ENCODE data around the gene DENND10.
"Not testable (repeated sequence)": the region's sequence is repeated elsewhere in the genome, so short reads cannot be mapped to it uniquely, and the experiment has no call there.

DENND10 gene, protein sequence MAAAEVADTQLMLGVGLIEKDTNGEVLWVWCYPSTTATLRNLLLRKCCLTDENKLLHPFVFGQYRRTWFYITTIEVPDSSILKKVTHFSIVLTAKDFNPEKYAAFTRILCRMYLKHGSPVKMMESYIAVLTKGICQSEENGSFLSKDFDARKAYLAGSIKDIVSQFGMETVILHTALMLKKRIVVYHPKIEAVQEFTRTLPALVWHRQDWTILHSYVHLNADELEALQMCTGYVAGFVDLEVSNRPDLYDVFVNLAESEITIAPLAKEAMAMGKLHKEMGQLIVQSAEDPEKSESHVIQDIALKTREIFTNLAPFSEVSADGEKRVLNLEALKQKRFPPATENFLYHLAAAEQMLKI

DNA sequence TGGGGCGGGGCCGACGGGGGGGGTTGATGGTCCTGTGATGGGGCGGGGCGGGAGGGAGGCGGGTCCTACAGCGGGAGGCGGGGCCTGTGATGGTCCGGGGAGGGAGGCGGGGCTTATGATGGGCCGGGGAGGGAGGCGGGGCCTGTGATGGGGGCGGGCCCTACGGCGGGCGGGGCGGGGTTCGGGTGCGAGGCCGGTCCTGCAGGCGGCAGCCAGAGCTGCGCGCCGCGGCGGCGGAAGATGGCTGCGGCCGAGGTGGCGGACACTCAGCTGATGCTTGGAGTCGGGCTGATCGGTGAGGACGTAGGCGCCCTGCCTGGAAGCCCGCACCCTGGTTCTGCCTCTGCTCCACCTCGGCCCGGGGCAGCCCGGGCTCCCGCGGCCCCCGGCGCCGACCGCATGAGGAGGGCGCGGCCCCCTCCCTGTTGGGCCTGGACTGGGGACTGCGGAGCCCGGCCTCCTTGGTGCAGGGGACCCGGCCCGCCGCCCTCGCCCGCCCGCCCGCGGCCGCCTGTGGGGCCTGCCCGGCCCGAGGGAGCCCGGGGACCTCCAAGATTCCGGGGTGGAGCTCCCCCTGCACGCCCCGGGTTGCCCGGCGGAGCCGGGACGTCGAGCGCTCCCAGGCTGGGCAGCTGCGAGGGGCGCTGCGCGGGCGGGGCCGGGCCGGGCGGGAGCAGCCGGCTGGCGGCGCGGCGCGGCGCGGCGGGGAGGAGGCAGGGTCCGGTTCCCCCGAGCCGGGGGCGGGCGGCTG lies at the start of gene DENND10:
Gene DENND10 (plus strand): TSS at position 211 of the 751 bp plus-strand sequence. CDS start 30 bp downstream, at position 241.
- DNase-seq, result peak; percentile 17

GRCh38 chr10:119055472-119055871 lies 48.4 kb upstream of the DENND10 start:
- no peak for DNase-seq

DNA sequence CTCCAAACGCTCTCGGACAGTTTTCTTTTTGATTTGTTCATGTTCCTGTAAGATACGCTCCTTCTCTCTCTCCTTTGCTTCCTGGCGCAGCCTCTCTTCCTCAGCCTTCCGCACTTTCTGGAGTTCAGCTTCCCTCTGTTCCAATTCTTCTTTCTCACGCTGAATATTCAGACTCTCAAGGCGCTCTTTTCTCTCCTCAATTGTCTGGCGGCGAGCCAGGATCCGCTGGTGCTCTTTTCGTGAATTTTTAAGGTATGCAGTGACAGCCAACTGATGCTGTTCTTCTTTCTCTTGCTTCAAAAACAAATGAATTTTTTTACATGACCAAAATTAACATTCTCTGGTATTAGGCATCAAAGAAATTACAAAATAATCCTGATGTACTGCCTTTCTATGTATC lies 45.9 kb upstream of the DENND10 start:
- no peak for DNase-seq

- no peak for DNase-seq
Measured at GRCh38 chr10:119059557-119059956, 44.4 kb upstream of the DENND10 start.

GRCh38 chr10:119060107-119060506 lies 43.8 kb upstream of the DENND10 start:
- DNase-seq, result no peak

- no peak for DNase-seq
Measured at GRCh38 chr10:119061352-119061751, 42.6 kb upstream of the DENND10 start.

- DNase-seq, result no peak
Measured at GRCh38 chr10:119061926-119062325, 42.0 kb upstream of the DENND10 start.

DNA sequence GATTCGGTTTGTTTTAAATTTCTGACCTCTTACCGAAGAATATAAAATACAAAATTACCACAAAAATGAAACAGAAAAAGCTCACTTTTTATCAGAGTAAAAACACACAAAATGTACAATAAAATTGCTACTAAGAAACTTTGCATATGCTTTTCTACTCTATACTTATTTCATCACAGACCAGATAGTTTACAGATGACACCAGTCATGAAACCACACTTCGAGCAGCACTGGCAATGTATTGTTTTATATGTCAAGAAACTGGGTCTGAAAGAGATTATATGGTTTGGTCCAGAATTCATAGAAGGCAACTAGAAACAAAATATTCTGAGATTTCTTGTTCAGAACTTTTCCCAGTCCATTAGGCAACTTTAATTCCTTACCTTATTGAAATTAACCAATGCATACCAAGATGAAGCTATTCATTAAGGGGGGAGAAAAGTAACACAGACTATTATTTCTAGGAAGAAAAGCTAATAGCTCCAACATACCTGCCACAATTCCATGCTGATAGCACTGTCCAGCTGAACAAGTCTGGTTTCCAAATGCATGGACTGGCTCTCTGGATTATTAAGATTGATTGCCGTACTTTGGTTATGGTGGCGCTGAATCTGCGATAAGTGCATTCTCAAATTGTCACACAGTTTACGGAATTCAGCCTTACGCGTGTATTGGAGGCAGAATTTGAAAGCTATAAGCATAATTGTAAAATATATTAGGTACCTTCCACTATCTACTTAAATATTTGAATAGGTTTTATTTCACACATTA lies 33.3 kb upstream of the DENND10 start:
- no peak for DNase-seq

GRCh38 chr10:119073584-119073983 lies 30.3 kb upstream of the DENND10 start:
- no peak for DNase-seq

GRCh38 chr10:119078422-119079179 lies 25.3 kb upstream of the DENND10 start:
- DNase-seq, result no peak

DNA sequence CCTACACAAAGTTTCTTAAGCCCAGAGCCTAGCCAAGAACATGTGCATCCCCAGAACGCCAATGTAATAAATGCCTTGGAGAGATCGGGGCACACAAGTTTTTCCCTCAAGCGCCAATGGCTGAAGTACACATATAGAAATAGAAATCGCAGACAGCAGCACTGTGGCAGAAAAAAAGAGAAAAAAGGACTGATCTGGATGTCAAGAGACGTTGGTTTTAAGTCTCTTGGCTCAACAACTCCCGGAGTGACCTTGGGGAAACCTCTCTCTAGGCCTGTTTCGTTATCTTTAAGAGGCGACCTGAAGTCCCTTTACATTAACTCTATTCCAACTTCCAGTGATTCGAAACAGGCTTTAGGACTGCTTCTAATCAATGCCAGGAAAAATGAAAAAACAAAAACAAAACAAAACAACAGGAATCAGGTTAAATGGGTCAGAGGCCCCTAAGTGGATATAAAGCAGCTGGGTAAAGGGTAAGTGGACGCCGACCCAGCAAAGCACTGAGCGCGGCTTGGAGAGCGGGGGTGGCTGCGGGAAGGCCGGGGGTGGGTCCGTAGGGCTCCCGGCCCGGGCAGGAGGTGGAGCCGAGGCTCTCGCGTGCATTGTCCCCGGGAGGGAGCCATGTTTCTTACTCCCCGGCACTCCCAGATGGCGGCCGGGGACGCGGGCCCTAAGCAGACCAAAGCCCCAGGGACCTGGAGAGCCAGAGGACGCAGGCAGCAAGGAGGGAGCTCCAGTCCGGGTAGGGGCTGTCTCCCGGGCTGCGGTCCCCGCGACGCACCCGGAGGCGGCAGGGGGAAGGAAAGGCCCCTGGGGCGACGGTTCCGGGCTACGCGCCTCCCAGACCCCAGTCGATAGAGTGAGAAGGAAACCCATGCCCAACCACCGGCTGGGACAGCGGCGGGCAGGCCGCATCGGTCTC lies 24.1 kb upstream of the DENND10 start:
- peak; percentile 26 for DNase-seq

- DNase-seq, result peak; percentile 87
Measured at GRCh38 chr10:119080521-119081259, 23.2 kb upstream of the DENND10 start, which contains the start of gene EIF3A. Gene EIF3A, minus strand, starts transcription at chr10:119080817. Its CDS starts 141 bp downstream, at chr10:119080676.

GRCh38 chr10:119084896-119085295 lies 19.0 kb upstream of the DENND10 start:
- DNase-seq, result no peak

GRCh38 chr10:119087271-119087882 lies 16.5 kb upstream of the DENND10 start:
- DNase-seq, result no peak

DNA sequence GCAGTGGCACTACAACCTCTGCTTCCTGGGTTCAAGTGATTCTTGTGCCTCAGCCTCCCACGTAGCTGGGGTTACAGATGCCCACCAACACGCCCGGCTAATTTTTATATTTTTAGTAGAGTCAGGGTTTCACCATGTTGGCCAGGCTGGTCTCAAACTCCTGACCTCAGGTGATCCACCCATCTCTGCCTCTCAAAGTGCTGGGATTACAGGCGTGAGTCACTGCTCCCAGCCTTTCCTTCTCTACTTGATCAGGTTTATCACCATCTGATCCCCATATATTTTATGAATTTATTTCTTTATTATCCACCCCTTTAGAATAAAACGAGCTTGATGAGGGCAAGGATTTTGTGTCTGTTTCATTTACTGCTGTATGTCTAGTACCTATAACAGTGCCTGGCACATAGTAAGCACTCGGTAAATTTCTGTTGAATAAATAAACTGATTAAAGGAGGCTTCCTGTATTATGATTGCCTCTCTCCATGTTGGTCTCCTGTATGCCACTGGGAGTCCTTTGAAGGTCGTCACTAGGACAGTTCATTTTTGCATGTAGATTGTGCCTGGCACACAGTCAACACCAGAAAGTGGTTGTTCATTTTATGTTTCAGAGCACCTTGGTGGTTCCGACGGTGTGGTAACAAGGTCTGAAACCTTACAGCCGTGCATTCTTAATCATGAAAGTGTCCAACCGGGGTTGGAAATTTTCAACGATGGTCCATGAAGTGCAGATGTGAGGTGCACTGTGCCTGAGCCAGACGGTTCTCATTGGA lies 13.7 kb upstream of the DENND10 start:
- DNase-seq, result no peak

DNA sequence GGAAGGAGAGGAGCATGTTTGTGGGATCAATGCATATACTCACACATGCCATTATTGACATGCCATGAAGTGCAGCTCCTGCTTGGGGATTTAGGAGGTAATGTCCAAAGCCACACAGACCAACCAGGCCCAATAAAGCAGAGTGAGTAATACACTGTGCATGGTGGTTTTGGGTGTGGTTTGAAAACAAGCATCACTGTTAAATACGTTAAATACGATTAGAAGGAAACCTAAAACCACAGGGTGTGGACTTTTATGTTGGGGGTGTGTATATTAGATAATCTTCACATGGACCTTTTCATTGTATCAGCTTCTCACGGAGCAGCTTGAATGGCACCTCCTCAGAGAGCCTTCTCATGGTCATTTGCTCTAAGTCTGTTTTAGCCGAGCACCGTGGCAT lies 12.9 kb upstream of the DENND10 start:
- no peak for DNase-seq

DNA sequence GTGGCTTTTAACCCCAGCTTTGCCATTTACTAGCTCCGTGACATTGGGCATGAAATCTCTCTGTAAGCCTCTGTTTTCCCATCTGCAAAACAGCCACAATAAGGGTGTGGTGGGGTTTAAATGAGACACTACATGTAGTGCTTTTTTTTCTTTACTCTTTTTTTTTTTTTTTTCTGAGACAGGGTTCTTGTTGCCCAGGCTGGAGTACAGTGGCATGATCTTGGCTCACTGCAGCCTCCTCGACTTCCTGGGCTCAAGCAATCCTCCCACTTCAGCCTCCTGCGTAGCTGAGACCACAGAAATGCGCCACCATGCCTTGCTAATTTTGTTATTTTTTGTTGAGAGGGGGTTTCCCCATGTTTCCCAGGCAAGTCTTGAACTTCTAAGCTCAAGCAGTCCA lies 8.3 kb upstream of the DENND10 start:
- no peak for DNase-seq

DNA sequence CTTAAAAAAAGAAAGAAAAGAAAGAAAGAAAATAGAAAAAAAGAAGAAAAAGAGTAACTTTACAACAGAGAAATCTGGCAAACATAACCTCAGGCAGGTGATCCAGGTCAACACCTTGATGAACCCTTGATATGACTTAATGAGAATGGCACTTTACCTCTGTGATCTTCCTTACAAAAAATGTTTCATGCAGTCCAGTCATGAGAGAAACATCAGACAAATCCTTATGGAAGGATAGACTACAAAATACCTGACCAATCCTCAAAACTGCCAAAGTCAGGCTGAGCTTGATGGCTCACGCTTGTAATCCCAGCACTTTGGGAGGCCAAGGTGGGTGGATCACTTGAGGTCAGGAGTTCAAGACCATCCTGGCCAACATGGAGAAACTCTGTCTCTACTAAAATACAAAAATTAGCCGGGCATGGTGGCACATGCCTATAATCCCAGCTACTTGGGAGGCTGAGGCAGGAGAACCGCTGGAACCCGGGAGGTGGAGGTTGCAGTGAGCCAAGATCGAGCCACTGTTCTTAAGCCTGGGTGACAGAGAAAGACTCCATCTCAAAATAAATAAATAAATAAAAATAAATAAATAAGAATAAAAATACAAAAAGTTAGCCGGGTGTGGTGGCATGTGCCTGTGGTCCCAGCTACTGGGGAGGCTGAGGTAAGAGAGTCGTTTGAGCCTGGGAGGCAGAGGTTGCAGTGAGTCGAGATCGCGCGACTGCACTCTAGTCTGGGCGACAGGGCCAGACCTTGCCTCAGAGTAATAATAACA lies 7.1 kb upstream of the DENND10 start:
- not testable (repeated sequence) for DNase-seq

DNA sequence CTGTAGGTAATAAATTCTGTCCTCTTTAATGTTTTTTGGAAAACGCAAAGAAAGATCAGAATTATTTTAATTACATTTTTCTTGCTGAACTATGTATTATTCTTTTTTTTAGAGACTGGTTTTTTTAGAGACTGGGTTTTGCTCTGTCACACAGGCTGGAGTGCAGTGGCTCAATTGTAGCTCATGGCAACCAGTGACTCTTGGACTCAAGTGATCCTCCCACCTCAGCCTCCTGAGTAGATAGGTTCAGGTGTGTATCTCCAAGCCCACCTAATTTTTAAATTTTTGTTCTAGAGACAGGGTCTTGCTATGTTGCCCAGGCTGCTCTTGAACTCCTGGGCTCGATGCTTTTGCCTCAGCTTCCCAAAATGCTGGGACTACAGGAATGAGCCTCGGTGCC lies 5.3 kb upstream of the DENND10 start:
- no peak for DNase-seq

Data from NCI-H510A treated with DMSO at 0.1 percent for 48 hours (cell line).